ENCODE data around the gene RNF130.

RNF130 gene

GRCh38 chr5:180102636-180103035 lies 31.1 kb upstream of the RNF130 start:
- H3K4me1 ChIP-seq (ENCODE audit: control insufficient read depth in 2 of 2, insufficient read depth in 2 of 2, low read length in 2 of 2): no peaks in the 10 kb centered on the region
- no peaks in the 10 kb centered on the region for H3K36me3 ChIP-seq (ENCODE audit: control insufficient read depth in 2 of 2, insufficient read depth in 2 of 2, low read length in 2 of 2)
- H3K27ac ChIP-seq (ENCODE audit: low read depth in 2 of 2, low read length in 2 of 2): no peak overlapping the region
- H3K4me3 ChIP-seq (ENCODE audit: low read length in 2 of 2): no peak overlapping the region
- H3K9ac ChIP-seq (ENCODE audit: low read depth in 1 of 2, low read length in 2 of 2): no peak overlapping the region
- H3K9me3 ChIP-seq (ENCODE audit: control insufficient read depth in 2 of 2, low read length in 2 of 2): peaks cover 3 to 9% of the 10 kb centered on the region in 2 donors
- no peaks in the 10 kb centered on the region for H3K27me3 ChIP-seq (ENCODE audit: control insufficient read depth in 2 of 2, insufficient read depth in 2 of 2, low read length in 2 of 2)

GRCh38 chr5:180101451-180102105 lies 30.0 kb upstream of the RNF130 start:
- H3K9me3 ChIP-seq (ENCODE audit: control insufficient read depth in 2 of 2, low read length in 2 of 2): peaks cover 2 to 3% of the 10 kb centered on the region in 2 donors
- H3K27me3 ChIP-seq (ENCODE audit: control insufficient read depth in 2 of 2, insufficient read depth in 2 of 2, low read length in 2 of 2): no peaks in the 10 kb centered on the region
- no peak overlapping the region for H3K9ac ChIP-seq (ENCODE audit: low read depth in 1 of 2, low read length in 2 of 2)
- H3K4me1 ChIP-seq (ENCODE audit: control insufficient read depth in 2 of 2, insufficient read depth in 2 of 2, low read length in 2 of 2): no peaks in the 10 kb centered on the region
- H3K27ac ChIP-seq (ENCODE audit: low read depth in 2 of 2, low read length in 2 of 2): no peak overlapping the region
- H3K36me3 ChIP-seq (ENCODE audit: control insufficient read depth in 2 of 2, insufficient read depth in 2 of 2, low read length in 2 of 2): no peaks in the 10 kb centered on the region
- H3K4me3 ChIP-seq (ENCODE audit: low read length in 2 of 2): no peak overlapping the region

GRCh38 chr5:180100621-180101450 lies 29.3 kb upstream of the RNF130 start:
- no peaks in the 10 kb centered on the region for H3K27me3 ChIP-seq (ENCODE audit: control insufficient read depth in 2 of 2, insufficient read depth in 2 of 2, low read length in 2 of 2)
- peaks cover 0 to 1% of the 10 kb centered on the region in 2 donors for H3K9me3 ChIP-seq (ENCODE audit: control insufficient read depth in 2 of 2, low read length in 2 of 2)
- no peaks in the 10 kb centered on the region for H3K4me1 ChIP-seq (ENCODE audit: control insufficient read depth in 2 of 2, insufficient read depth in 2 of 2, low read length in 2 of 2)
- H3K4me3 ChIP-seq (ENCODE audit: low read length in 2 of 2): no peak overlapping the region
- H3K27ac ChIP-seq (ENCODE audit: low read depth in 2 of 2, low read length in 2 of 2): no peak overlapping the region
- H3K9ac ChIP-seq (ENCODE audit: low read depth in 1 of 2, low read length in 2 of 2): no peak overlapping the region
- no peaks in the 10 kb centered on the region for H3K36me3 ChIP-seq (ENCODE audit: control insufficient read depth in 2 of 2, insufficient read depth in 2 of 2, low read length in 2 of 2)

DNA sequence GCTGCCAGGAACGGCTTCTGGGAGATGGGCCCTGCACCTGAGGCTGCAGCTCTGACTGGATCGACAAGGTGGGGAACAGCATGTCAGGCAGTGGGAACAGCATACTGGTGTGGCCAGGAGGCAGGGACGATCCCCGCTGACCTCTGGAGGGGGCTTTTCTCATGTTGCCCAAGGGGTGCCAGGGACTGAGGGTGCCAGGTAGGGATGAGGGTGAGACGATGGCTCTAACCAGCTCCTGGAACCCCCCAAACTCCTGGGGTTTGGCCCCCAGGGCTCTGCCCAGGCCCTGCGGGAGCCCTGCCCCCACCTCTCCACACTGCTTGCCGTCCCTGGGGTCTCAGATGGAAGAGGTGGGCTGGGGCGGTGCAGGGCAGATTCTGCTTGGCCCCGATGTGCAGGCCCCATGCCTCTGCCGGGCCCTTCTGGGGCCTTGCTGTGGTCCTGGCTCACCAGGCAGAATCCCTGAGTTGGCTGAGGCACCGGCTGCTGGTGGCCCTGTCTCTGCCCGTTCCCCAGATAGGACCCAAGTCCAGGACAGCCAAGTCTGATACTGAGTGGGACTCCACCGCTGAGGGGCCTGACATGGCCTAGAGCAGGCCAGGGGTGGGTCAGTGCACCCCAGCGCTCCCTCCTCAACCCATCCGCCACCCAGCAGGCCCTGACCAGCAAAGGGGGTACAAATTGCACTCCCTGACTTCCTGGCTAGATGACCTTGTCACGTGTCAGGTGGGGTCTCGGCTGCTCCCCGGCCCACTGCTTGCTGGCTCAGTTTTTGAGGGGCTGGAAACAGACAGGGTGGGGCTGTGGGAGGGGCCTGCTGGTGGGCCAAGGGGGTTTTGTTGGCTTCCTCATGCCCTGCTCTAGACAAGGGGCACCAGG lies 28.4 kb upstream of the RNF130 start:
- H3K27me3 ChIP-seq (ENCODE audit: control insufficient read depth in 2 of 2, insufficient read depth in 2 of 2, low read length in 2 of 2): no peaks in the 10 kb centered on the region
- no peak overlapping the region for H3K9ac ChIP-seq (ENCODE audit: low read depth in 1 of 2, low read length in 2 of 2)
- H3K9me3 ChIP-seq (ENCODE audit: control insufficient read depth in 2 of 2, low read length in 2 of 2): no peaks in the 10 kb centered on the region
- no peaks in the 10 kb centered on the region for H3K36me3 ChIP-seq (ENCODE audit: control insufficient read depth in 2 of 2, insufficient read depth in 2 of 2, low read length in 2 of 2)
- H3K4me1 ChIP-seq (ENCODE audit: control insufficient read depth in 2 of 2, insufficient read depth in 2 of 2, low read length in 2 of 2): no peaks in the 10 kb centered on the region
- no peak overlapping the region for H3K4me3 ChIP-seq (ENCODE audit: low read length in 2 of 2)
- H3K27ac ChIP-seq (ENCODE audit: low read depth in 2 of 2, low read length in 2 of 2): no peak overlapping the region

DNA sequence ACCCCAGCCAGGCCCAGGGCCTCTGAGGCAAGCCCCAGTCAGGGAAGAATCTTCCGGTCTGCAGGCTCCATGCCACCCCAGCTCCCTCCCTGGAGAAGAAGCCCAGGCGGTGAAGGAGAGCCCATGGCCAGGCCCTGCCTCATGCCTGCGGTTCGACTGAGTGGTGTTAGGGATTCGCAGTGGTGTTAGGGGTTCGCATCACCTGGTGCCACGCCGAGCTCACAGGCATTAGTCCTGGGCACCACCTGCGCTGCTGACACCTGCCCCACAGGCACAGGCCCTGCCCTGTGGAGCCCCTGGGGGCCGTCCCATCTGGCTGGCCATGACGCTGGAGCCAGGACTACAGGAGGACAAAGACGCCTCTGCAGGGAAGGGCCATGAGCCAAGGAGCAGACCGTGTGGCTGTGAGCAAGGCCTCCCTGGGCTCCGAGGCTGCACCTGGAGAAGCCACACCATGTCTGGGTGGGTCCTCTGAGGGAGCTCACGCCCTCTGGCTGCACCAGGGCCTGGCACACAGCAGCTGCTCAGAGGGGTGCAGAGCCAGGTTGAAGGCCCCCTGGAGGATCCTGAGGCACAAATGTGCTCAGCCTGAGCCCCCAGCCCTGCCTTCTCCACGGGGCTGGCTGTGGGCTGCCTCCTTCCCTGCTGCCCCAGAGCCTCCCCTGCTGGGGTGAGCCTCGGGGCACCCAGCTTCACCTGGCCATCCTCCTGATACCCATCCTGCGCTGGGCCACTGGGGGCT lies 27.6 kb upstream of the RNF130 start:
- Histone ChIP-seq H3K4me1 (ENCODE audit: control insufficient read depth in 2 of 2, insufficient read depth in 2 of 2, low read length in 2 of 2) (no peaks in the 10 kb centered on the region), H3K27me3 (ENCODE audit: control insufficient read depth in 2 of 2, insufficient read depth in 2 of 2, low read length in 2 of 2) (no peaks in the 10 kb centered on the region), H3K9ac (ENCODE audit: low read depth in 1 of 2, low read length in 2 of 2) (no peak overlapping the region), H3K36me3 (ENCODE audit: control insufficient read depth in 2 of 2, insufficient read depth in 2 of 2, low read length in 2 of 2) (no peaks in the 10 kb centered on the region), H3K27ac (ENCODE audit: low read depth in 2 of 2, low read length in 2 of 2) (no peak overlapping the region), H3K9me3 (ENCODE audit: control insufficient read depth in 2 of 2, low read length in 2 of 2) (no peaks in the 10 kb centered on the region), H3K4me3 (ENCODE audit: low read length in 2 of 2) (no peak overlapping the region)

DNA sequence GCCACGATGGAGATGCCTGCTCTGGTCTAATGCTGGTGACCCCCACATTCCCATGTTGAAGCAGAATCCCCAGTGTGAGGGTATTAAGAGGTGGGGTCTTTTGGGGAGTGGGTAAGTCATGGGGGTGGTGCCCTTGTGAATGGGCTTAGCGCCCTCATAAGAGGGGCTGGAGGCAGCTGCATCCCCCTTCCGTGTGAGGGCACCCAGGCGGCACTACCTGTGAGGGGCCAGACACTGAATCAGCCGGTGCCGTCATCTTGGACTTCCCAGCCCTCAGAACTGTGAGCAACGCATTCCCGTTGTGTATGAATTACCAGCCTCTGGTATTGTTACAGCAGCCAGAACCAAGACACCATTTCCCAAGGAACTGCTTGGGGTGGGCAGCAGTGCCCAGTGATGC lies 27.0 kb upstream of the RNF130 start:
- Histone ChIP-seq H3K36me3 (ENCODE audit: control insufficient read depth in 2 of 2, insufficient read depth in 2 of 2, low read length in 2 of 2) (no peaks in the 10 kb centered on the region), H3K27me3 (ENCODE audit: control insufficient read depth in 2 of 2, insufficient read depth in 2 of 2, low read length in 2 of 2) (no peaks in the 10 kb centered on the region), H3K27ac (ENCODE audit: low read depth in 2 of 2, low read length in 2 of 2) (no peak overlapping the region), H3K9me3 (ENCODE audit: control insufficient read depth in 2 of 2, low read length in 2 of 2) (no peaks in the 10 kb centered on the region), H3K9ac (ENCODE audit: low read depth in 1 of 2, low read length in 2 of 2) (no peak overlapping the region), H3K4me3 (ENCODE audit: low read length in 2 of 2) (no peak overlapping the region), H3K4me1 (ENCODE audit: control insufficient read depth in 2 of 2, insufficient read depth in 2 of 2, low read length in 2 of 2) (no peaks in the 10 kb centered on the region)

DNA sequence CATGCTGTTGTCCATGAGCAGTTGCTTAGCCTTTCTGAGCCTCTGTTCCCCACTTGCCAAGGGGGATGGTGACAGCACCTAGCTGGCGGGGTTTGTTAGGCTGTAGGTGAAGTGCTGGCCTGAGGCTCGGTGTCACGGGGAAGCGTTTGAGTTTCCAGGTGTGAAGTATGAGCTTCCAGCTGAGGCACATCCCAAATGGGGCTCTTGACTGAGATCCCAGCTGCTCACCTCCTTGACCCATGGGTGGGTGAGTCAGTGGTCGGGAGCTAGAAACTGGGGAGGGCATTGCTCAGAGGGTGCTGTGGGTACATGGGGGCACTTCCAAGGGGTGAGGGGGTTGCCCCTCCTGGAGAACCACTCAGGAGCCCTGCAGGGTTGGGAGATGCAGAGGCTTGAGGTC lies 26.4 kb upstream of the RNF130 start:
- Histone ChIP-seq H3K27me3 (ENCODE audit: control insufficient read depth in 2 of 2, insufficient read depth in 2 of 2, low read length in 2 of 2) (no peaks in the 10 kb centered on the region), H3K27ac (ENCODE audit: low read depth in 2 of 2, low read length in 2 of 2) (no peak overlapping the region), H3K9ac (ENCODE audit: low read depth in 1 of 2, low read length in 2 of 2) (no peak overlapping the region), H3K9me3 (ENCODE audit: control insufficient read depth in 2 of 2, low read length in 2 of 2) (no peaks in the 10 kb centered on the region), H3K4me3 (ENCODE audit: low read length in 2 of 2) (no peak overlapping the region), H3K4me1 (ENCODE audit: control insufficient read depth in 2 of 2, insufficient read depth in 2 of 2, low read length in 2 of 2) (no peaks in the 10 kb centered on the region), H3K36me3 (ENCODE audit: control insufficient read depth in 2 of 2, insufficient read depth in 2 of 2, low read length in 2 of 2) (no peaks in the 10 kb centered on the region)

GRCh38 chr5:180097163-180097894 lies 25.8 kb upstream of the RNF130 start:
- Histone ChIP-seq H3K9ac (ENCODE audit: low read depth in 1 of 2, low read length in 2 of 2) (no peak overlapping the region), H3K4me1 (ENCODE audit: control insufficient read depth in 2 of 2, insufficient read depth in 2 of 2, low read length in 2 of 2) (no peaks in the 10 kb centered on the region), H3K27ac (ENCODE audit: low read depth in 2 of 2, low read length in 2 of 2) (no peak overlapping the region), H3K27me3 (ENCODE audit: control insufficient read depth in 2 of 2, insufficient read depth in 2 of 2, low read length in 2 of 2) (no peaks in the 10 kb centered on the region), H3K9me3 (ENCODE audit: control insufficient read depth in 2 of 2, low read length in 2 of 2) (no peaks in the 10 kb centered on the region), H3K36me3 (ENCODE audit: control insufficient read depth in 2 of 2, insufficient read depth in 2 of 2, low read length in 2 of 2) (no peaks in the 10 kb centered on the region), H3K4me3 (ENCODE audit: low read length in 2 of 2) (no peak overlapping the region)

- Histone ChIP-seq H3K36me3 (ENCODE audit: control insufficient read depth in 2 of 2, insufficient read depth in 2 of 2, low read length in 2 of 2) (no peaks in the 10 kb centered on the region), H3K9me3 (ENCODE audit: control insufficient read depth in 2 of 2, low read length in 2 of 2) (no peaks in the 10 kb centered on the region), H3K27me3 (ENCODE audit: control insufficient read depth in 2 of 2, insufficient read depth in 2 of 2, low read length in 2 of 2) (no peaks in the 10 kb centered on the region), H3K4me1 (ENCODE audit: control insufficient read depth in 2 of 2, insufficient read depth in 2 of 2, low read length in 2 of 2) (peaks cover 0 to 2% of the 10 kb centered on the region in 2 donors), H3K4me3 (ENCODE audit: low read length in 2 of 2) (no peak overlapping the region), H3K27ac (ENCODE audit: low read depth in 2 of 2, low read length in 2 of 2) (no peak overlapping the region), H3K9ac (ENCODE audit: low read depth in 1 of 2, low read length in 2 of 2) (no peak overlapping the region)
Observed at GRCh38 chr5:180096616-180097015, 25.1 kb upstream of the RNF130 start.
